ENCODE results near the gene FLG2. TPM values are rescaled to one million over a fixed set of nuclear protein-coding genes. Genes with fewer than 3 reads are reported as not detected.

FLG2 gene
- total RNA-seq, 1 donor from 2014 or later, result not detected

- DNase-seq (ENCODE audit: extremely low spot score, unreplicated experiment), result no peak
- no peaks in the 10 kb centered on the region for H3K36me3 Mint-ChIP-seq
- H3K4me3 Mint-ChIP-seq, result no peak overlapping the region
- no peak overlapping the region for H3K27ac Mint-ChIP-seq
- no peaks in the 10 kb centered on the region for H3K27me3 Mint-ChIP-seq
- H3K4me1 Mint-ChIP-seq (ENCODE audit: unreplicated experiment), result no peaks in the 10 kb centered on the region
- no peak for TF ChIP-seq CTCF (conservative IDR thresholded peaks at IDR 0.05)
- no peaks in the 10 kb centered on the region for H3K9me3 Mint-ChIP-seq
Measured at GRCh38 chr1:152392909-152393308, 33.1 kb upstream of the FLG2 start.

- Mint-ChIP-seq H3K27ac (no peak overlapping the region), H3K4me1 (ENCODE audit: unreplicated experiment) (no peaks in the 10 kb centered on the region), H3K27me3 (no peaks in the 10 kb centered on the region), H3K4me3 (no peak overlapping the region), H3K9me3 (no peaks in the 10 kb centered on the region), H3K36me3 (no peaks in the 10 kb centered on the region)
- no peak for DNase-seq (ENCODE audit: extremely low spot score, unreplicated experiment)
- TF ChIP-seq CTCF (conservative IDR thresholded peaks at IDR 0.05), result no peak
Measured at GRCh38 chr1:152388889-152389288, 29.1 kb upstream of the FLG2 start.

- Mint-ChIP-seq H3K27ac (no peak overlapping the region), H3K4me3 (no peak overlapping the region), H3K9me3 (no peaks in the 10 kb centered on the region), H3K36me3 (no peaks in the 10 kb centered on the region), H3K27me3 (no peaks in the 10 kb centered on the region), H3K4me1 (ENCODE audit: unreplicated experiment) (no peaks in the 10 kb centered on the region)
- no peak for DNase-seq (ENCODE audit: extremely low spot score, unreplicated experiment)
- no peak for TF ChIP-seq CTCF (conservative IDR thresholded peaks at IDR 0.05)
Measured at GRCh38 chr1:152386940-152387339, 27.1 kb upstream of the FLG2 start.

- no peak overlapping the region for H3K4me3 Mint-ChIP-seq
- TF ChIP-seq CTCF (conservative IDR thresholded peaks at IDR 0.05), result no peak
- H3K27ac Mint-ChIP-seq, result no peak overlapping the region
- no peaks in the 10 kb centered on the region for H3K27me3 Mint-ChIP-seq
- no peak for DNase-seq (ENCODE audit: extremely low spot score, unreplicated experiment)
- H3K9me3 Mint-ChIP-seq, result peaks cover 6% of the 10 kb centered on the region
- H3K36me3 Mint-ChIP-seq, result no peaks in the 10 kb centered on the region
- no peaks in the 10 kb centered on the region for H3K4me1 Mint-ChIP-seq (ENCODE audit: unreplicated experiment)
Measured at GRCh38 chr1:152380932-152381331, 21.1 kb upstream of the FLG2 start.

GRCh38 chr1:152374451-152374850, 14.6 kb upstream of the FLG2 start:
- Mint-ChIP-seq H3K27me3 (no peaks in the 10 kb centered on the region), H3K9me3 (peaks cover 2% of the 10 kb centered on the region), H3K27ac (no peak overlapping the region), H3K4me3 (no peak overlapping the region), H3K4me1 (ENCODE audit: unreplicated experiment) (no peaks in the 10 kb centered on the region), H3K36me3 (no peaks in the 10 kb centered on the region)
- no peak for TF ChIP-seq CTCF (conservative IDR thresholded peaks at IDR 0.05)
- DNase-seq (ENCODE audit: extremely low spot score, unreplicated experiment), result no peak

- H3K4me1 Mint-ChIP-seq (ENCODE audit: unreplicated experiment), result no peaks in the 10 kb centered on the region
- no peak for DNase-seq (ENCODE audit: extremely low spot score, unreplicated experiment)
- no peak overlapping the region for H3K27ac Mint-ChIP-seq
- H3K4me3 Mint-ChIP-seq, result no peak overlapping the region
- TF ChIP-seq CTCF (conservative IDR thresholded peaks at IDR 0.05), result no peak
- no peaks in the 10 kb centered on the region for H3K27me3 Mint-ChIP-seq
- H3K9me3 Mint-ChIP-seq, result no peaks in the 10 kb centered on the region
- H3K36me3 Mint-ChIP-seq, result no peaks in the 10 kb centered on the region
Measured at GRCh38 chr1:152372672-152373071, 12.9 kb upstream of the FLG2 start.
